GM12873 (cell line): ENCODE measurements around the gene ZBTB46.

ENCODE experiments used
- CTCF ChIP-seq: IDR thresholded peaks from 2 replicates; pipeline ENCODE4 v1.5.1; 2012; ENCODE audit warnings: low read depth, mild to moderate bottlenecking, moderate library complexity, low read length, control low read depth; ENCODE audit not compliant: insufficient read depth; ENCODE audit errors: missing control alignments

Gene ZBTB46

GRCh38 chr20:63795178-63795830 is 35.8 kb downstream of the ZBTB46 start:
- no peak for TF ChIP-seq CTCF

- no peak for TF ChIP-seq CTCF
These were observed 36.5 kb downstream of the ZBTB46 start for GRCh38 chr20:63794614-63795013.

- TF ChIP-seq CTCF, result no peak
These were observed 38.2 kb downstream of the ZBTB46 start for GRCh38 chr20:63792866-63793265.

GRCh38 chr20:63791497-63792156 is 39.4 kb downstream of the ZBTB46 start:
- TF ChIP-seq CTCF, result no peak

- TF ChIP-seq CTCF, result no peak
These were observed 40.4 kb downstream of the ZBTB46 start for GRCh38 chr20:63790572-63791168.

- TF ChIP-seq CTCF, result no peak
These were observed 41.1 kb downstream of the ZBTB46 start for GRCh38 chr20:63789836-63790571.

GRCh38 chr20:63787749-63788148 is 43.3 kb downstream of the ZBTB46 start:
- no peak for TF ChIP-seq CTCF
